HepG2 (cell line): Measurements from ENCODE around the gene MPC1L.

Experiments used
- PHF8 ChIP-seq: sonication (generic); formaldehyde crosslinking; IDR thresholded peaks from 2 replicates; pipeline ENCODE4 v1.5.0; 2020; ENCODE audit warnings: missing genetic modification reagents
- POLR2A ChIP-seq, 2 experiments: IDR thresholded peaks; 2 replicates each; pipeline ENCODE4 v1.6.1; 2011; ENCODE audit warnings: low read depth in 2 of 2, low read length in 2 of 2, mild to moderate bottlenecking in 1 of 2, moderate library complexity in 1 of 2; ENCODE audit not compliant: insufficient read depth in 1 of 2
- POLR2AphosphoS5 ChIP-seq: IDR thresholded peaks from 2 replicates; pipeline ENCODE4 v1.6.1; 2012; ENCODE audit warnings: low read depth, low read length
- SIN3A ChIP-seq: IDR thresholded peaks from 2 replicates; pipeline ENCODE4 v1.6.1; 2011; ENCODE audit warnings: low read depth, mild to moderate bottlenecking, control low read depth, low read length, borderline replicate concordance
- SMC3 ChIP-seq: IDR thresholded peaks from 2 replicates; pipeline ENCODE4 v1.6.1; 2011; ENCODE audit warnings: low read length, improper control_type of control experiment
- YY1 ChIP-seq: IDR thresholded peaks from 2 replicates; pipeline ENCODE4 v1.6.1; 2011; ENCODE audit warnings: low read length, low read depth, moderate library complexity, mild to moderate bottlenecking; ENCODE audit not compliant: insufficient read depth, insufficient replicate concordance
- ZFYVE20 ChIP-seq: sonication (generic); formaldehyde crosslinking; IDR thresholded peaks from 2 replicates; pipeline ENCODE4 v1.8.0; 2023; ENCODE audit warnings: low read depth, mild to moderate bottlenecking, moderate library complexity, missing genetic modification reagents, borderline replicate concordance
- ZNF121 ChIP-seq: sonication (generic); formaldehyde crosslinking; IDR thresholded peaks from 2 replicates; pipeline ENCODE4 v1.5.0; 2020; ENCODE audit warnings: mild to moderate bottlenecking, missing genetic modification reagents
- ZNF709 ChIP-seq: sonication (generic); formaldehyde crosslinking; IDR thresholded peaks from 2 replicates; pipeline ENCODE4 v1.5.0; 2020; ENCODE audit warnings: mild to moderate bottlenecking, missing genetic modification reagents
- ZSCAN29 ChIP-seq: sonication (generic); formaldehyde crosslinking; conservative IDR thresholded peaks from 2 replicates; pipeline ENCODE4 v1.4.0; 2020; ENCODE audit warnings: mild to moderate bottlenecking, missing genetic modification reagents
- TF ChIP-seq, protein P1 (sequence below), 2 experiments: sonication (generic) in 1 of 2; formaldehyde crosslinking in 1 of 2; IDR thresholded peaks; 2 replicates each; pipeline versions ENCODE4 v1.5.1 to v1.6.1; 2011 to 2020; ENCODE audit warnings: borderline replicate concordance in 1 of 2, low read depth in 1 of 2, low read length in 1 of 2, mild to moderate bottlenecking in 1 of 2, missing genetic modification reagents in 1 of 2, moderate library complexity in 1 of 2

- TF ChIP-seq POLR2A (IDR thresholded peaks at IDR 0.05; ENCODE audit: insufficient read depth in 1 of 2, low read depth in 2 of 2, low read length in 2 of 2) (no peak), ZSCAN29 (no peak), POLR2AphosphoS5 (no peak), ZFYVE20 (no peak), SMC3 (no peak), YY1 (no peak), ZNF709 (CRISPR knock-in tag) (no peak), PHF8 (CRISPR knock-in tag) (no peak), ZNF121 (CRISPR knock-in tag) (no peak), SIN3A (no peak)
- TF ChIP-seq, protein P1, sequence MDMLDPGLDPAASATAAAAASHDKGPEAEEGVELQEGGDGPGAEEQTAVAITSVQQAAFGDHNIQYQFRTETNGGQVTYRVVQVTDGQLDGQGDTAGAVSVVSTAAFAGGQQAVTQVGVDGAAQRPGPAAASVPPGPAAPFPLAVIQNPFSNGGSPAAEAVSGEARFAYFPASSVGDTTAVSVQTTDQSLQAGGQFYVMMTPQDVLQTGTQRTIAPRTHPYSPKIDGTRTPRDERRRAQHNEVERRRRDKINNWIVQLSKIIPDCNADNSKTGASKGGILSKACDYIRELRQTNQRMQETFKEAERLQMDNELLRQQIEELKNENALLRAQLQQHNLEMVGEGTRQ (IDR thresholded peaks at IDR 0.05; ENCODE audit: low read depth, low read length) = no peak
- TF ChIP-seq, protein P1 (CRISPR knock-in tag; IDR thresholded peaks at IDR 0.05; ENCODE audit: borderline replicate concordance) = no peak
These were observed 619 bp upstream of the MPC1L start for GRCh38 chrX:40622479-40623138.
